Activated CD4-positive, alpha-beta T cell treated with anti-CD3 and anti-CD28 coated beads for 48 hours (primary cell): ENCODE results near the gene ZMYM2.

Experiments
- DNase-seq: peaks from one replicate; pipeline ENCODE4 v3.0.0-alpha.2; 2020

Gene ZMYM2

GRCh38 chr13:20049558-20050473, 91.3 kb downstream of the ZMYM2 start:
- DNase-seq = no peak

DNA sequence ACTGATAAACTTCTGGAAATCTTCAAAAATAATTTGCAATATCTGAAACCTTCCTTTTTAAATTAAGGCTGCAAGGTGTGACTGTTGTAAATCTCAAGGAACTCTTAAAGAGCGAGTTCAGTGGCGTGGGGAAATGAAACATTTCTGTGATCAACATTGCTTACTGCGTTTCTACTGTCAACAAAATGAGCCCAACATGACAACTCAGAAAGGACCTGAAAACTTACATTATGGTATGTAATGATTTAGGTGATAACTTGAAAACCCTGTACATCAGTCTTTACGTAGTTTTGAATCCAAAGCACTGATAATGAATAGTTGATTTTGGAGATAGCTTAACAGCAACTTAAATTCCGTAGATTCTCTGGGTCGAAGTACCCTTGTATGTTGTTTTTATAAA, 92.8 kb downstream of the ZMYM2 start:
- no peak for DNase-seq

DNA sequence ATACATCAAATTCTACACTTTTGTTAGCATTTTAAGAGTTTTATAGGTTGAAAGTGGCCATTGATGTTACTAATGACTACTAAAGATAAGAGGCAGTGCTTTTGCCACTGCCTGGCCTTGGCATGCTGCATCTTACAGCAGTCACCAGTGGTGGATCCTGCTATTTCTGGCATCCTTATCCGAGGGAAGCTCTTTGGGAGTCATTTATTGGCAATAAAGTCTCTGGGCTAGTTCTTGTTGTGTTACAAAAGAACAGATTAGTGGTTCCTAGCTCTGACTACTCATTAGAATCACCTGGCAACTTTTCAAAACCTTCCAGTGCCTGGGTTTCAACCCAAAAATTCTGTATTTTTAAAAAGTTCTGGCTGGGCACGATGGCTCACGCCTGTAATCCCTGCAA, 94.5 kb downstream of the ZMYM2 start:
- no peak for DNase-seq

DNA sequence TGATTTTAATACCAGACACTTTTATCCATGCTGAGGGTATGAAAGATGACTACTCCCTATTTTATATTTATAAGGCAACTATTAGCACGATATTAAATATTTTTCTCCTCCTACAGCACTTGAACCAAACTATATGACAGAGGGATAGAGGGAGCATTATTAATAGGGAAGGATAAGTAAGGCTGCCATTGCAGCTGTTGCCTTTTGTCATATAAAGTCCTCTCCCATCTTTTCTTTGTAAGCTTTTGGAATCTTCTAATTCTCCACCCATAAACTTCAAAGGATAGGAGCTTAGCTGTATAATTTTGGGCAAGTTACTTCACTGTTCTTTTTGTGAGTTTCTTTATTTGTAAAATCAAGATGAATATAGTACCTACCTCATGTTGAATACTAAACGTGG, 95.4 kb downstream of the ZMYM2 start:
- DNase-seq = no peak

DNA sequence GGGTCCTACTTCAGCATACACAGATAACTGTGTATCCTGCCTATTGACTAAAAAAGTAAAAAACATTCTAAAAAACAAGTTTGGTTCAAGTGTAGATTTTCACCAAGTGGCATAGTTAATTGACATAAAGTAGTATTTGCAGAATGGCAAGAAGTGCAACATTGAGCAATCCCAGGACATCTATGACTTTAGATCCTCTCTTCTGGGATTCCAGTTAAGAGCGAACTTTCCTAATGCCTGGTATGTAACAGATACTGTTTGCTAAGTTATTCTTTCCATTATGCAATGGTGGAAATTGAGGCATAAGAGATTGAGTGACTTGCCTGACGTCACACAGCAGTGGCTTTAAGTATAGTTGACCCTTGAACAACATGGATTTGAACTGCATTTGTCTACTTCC, 96.1 kb downstream of the ZMYM2 start:
- DNase-seq = no peak

- DNase-seq = no peak
These were observed 98.7 kb downstream of the ZMYM2 start for GRCh38 chr13:20057214-20057613.

DNA sequence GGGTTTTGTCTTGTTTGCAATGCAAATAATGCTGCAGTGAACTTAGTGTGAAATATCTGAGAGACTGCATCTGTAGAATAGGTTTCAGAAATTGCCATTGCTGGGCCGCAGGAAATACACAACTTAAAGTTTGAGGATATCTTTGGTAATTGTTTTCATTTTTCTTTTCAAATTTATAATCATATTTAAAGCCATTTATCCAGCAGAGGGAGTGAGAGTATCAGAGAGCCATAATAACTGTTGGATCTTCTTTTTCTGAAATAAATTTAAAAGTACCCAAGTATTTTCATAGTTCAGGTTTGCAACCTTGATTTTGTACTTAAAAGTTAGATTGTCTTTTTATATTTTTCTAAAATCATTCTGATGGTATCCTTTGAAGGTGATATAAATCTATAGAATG, 99.4 kb downstream of the ZMYM2 start:
- no peak for DNase-seq

GRCh38 chr13:20058476-20058875, 99.9 kb downstream of the ZMYM2 start:
- DNase-seq = no peak

GRCh38 chr13:20064128-20064527, 105.6 kb downstream of the ZMYM2 start:
- no peak for DNase-seq

- DNase-seq = no peak
These were observed 107.0 kb downstream of the ZMYM2 start for GRCh38 chr13:20065516-20065915.

GRCh38 chr13:20069956-20070355, 111.4 kb downstream of the ZMYM2 start:
- DNase-seq = no peak

DNA sequence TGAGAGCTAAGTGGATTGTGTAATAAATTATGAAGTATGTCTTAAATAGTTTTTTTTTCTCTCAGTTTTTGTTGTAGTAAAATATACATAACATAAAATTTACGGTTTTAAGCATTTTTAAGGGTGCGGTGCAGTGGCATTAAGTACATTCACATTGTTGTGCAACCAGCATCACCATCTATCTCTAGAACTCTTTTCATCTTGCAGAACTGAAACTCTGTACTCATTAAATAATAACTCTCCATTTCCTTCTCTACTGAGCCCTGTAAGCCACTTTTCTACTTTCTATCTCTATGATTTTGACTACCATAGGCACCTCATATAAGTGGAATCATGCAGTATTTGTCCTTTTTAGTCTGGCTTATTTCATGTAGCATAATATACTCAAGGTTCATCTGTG, 115.2 kb downstream of the ZMYM2 start:
- DNase-seq = no peak

DNA sequence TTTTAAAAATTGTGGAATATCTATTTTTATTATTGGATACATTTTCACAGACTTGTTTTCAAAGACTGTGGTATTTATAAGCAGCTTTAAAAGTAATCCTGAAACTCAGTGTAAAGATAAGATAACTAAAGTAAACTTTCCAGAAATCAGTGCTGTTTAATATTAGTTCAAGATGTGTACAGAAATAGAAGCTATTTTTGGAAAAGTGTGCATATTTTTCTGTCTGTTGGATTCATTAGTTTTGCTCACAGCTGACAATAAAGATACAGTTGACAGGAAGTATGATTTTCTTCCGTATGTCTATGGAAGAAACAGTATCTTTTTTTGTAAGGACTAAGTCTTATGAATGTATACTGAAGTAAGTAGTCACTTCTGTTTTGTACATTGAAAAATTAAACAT, 116.4 kb downstream of the ZMYM2 start:
- no peak for DNase-seq

- DNase-seq = no peak
These were observed 118.6 kb downstream of the ZMYM2 start for GRCh38 chr13:20077086-20077485.

DNA sequence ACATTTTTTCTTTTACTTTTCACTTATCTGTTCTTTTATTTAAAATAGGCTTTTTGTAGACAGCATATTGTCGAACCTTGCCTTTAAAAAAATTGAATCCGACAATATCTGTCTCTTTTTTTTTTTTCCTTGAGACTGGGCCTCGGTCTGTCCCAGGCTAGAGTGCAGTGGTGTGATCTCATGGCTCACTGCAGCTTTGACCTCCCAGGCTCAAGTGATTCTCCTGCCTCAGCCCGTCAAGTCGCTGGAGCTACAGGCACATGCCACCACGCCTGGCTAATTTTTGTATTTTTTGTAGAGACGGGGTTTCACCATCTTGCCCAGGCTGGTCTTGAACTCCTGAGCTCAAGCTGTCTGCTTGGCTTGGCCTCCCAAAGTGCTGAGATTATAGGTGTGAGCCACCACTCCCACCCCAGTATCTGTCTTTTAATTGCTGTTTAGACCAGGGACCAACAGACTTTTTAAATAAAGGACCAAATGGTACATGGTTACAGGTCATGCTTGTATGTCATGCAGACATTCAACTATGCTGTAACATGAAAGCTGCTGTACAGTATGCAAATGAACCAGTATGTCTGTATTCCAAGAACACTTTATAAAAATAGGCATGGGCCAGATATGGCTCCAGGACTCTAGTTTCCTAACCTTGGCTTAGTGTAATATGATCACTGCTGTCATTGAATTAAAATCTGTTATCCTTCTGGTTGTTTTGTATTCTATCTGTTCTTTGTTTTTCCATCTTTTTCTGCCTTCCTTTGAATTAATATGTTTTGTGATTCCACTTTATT, 122.0 kb downstream of the ZMYM2 start:
- DNase-seq = no peak

DNA sequence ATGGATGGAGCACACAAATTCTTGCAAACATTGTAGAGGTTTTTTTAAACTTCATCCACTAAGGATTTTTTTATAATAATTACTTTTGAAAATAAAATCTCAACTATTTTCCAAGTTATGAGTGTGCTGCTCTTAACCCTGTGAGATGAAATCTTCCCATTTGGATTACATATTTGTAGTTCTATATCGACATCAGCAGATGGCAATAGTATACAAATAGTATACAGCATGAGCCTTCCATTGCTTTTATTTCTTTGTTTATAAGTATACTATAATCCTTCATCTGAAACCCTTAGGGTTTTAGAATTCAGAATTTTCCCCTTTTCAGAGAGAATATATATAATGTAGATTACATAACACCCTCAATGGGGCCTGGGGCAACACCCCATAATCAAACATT, 131.8 kb downstream of the ZMYM2 start:
- no peak for DNase-seq

GRCh38 chr13:20093951-20094350, 135.4 kb downstream of the ZMYM2 start:
- DNase-seq = no peak

- DNase-seq = no peak
These were observed 140.8 kb downstream of the ZMYM2 start for GRCh38 chr13:20099319-20099718.

GRCh38 chr13:20101467-20102316, 143.2 kb downstream of the ZMYM2 start:
- DNase-seq = no peak

DNA sequence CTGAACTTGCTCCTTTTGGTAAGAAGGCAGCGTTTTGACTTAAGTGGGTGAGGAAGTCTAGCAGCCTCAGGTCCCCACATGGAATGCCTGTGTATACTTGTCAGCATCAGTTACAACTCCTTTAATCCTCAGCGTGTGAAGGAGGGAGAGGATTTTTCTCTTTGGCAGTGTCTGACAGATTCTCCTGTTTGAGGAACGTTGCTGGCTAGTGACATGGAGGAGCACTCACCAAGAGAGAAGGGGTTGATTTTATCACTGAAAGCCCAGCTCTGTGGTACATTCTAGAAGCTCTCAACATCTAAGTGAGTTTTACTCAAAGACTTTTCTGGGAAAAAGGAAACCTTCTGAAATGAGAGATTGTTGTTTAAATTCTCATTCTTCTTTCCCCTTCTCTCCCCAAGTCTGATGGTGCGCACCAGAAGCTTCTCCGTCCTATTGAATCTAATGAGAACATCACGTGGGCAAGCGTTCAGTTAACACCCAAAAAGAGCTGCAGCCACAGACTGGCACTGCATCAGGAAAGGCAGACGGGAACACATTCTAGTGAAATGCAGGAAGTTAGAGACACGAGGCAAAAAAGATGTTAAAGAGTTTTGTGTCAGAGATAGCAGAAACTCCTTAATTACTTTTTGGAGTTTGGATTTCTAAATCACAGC, 144.1 kb downstream of the ZMYM2 start:
- no peak for DNase-seq

GRCh38 chr13:20105161-20105689, 146.7 kb downstream of the ZMYM2 start:
- DNase-seq = no peak

DNA sequence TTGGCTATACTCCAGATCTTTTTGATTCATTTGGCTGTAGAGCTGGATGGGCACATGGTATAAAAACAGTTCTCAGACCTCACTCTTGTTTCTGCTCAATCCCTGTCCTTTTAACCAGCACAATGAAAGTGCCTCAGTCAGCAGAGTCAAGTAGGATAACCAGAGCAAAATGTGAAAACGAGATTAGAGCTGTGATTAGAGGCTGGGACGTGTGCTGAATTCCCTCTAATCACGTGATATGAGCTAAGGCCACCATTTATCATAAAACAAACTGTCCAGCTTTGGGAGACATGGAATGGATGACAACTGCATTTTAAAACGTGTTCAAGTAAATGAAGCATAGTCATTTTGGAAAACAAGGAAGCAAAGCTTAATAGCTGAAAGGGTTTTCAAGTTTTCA, 148.2 kb downstream of the ZMYM2 start:
- DNase-seq = no peak
